ENCODE data around the gene TRPC6.

The TRPC6 gene

GRCh38 chr11:101583251-101584128 lies at the start of gene TRPC6:
Gene TRPC6 (minus strand): TSS chr11:101584007. CDS start chr11:101583503, 504 bp downstream.
- DNase-seq: no peak

GRCh38 chr11:101620026-101620425 lies 36.2 kb upstream of the TRPC6 start:
- DNase-seq: no peak

- DNase-seq: no peak
Measured at GRCh38 chr11:101618709-101619108, 34.9 kb upstream of the TRPC6 start.

- DNase-seq: no peak
Measured at GRCh38 chr11:101617735-101618332, 34.0 kb upstream of the TRPC6 start.

GRCh38 chr11:101612481-101612880 lies 28.7 kb upstream of the TRPC6 start:
- DNase-seq: no peak

- DNase-seq: no peak
Measured at GRCh38 chr11:101600924-101601323, 17.1 kb upstream of the TRPC6 start.

- no peak for DNase-seq
Measured at GRCh38 chr11:101586965-101587364, 3.2 kb upstream of the TRPC6 start.

- DNase-seq: no peak
Measured at GRCh38 chr11:101584655-101585054, 848 bp upstream of the TRPC6 start.

- no peak for DNase-seq
Measured at GRCh38 chr11:101584129-101584515, 315 bp upstream of the TRPC6 start.

GRCh38 chr11:101582989-101583250 lies 887 bp downstream of the TRPC6 start:
- DNase-seq: no peak

- DNase-seq: no peak
Measured at GRCh38 chr11:101582236-101582988, 1.4 kb downstream of the TRPC6 start.

- no peak for DNase-seq
Measured at GRCh38 chr11:101577461-101577860, 6.3 kb downstream of the TRPC6 start.

GRCh38 chr11:101576456-101576855 lies 7.4 kb downstream of the TRPC6 start:
- DNase-seq: no peak

- DNase-seq: no peak
Measured at GRCh38 chr11:101574886-101575285, 8.9 kb downstream of the TRPC6 start.

GRCh38 chr11:101567071-101567470 lies 16.7 kb downstream of the TRPC6 start:
- no peak for DNase-seq

GRCh38 chr11:101566626-101567025 lies 17.2 kb downstream of the TRPC6 start:
- no peak for DNase-seq

GRCh38 chr11:101563166-101563565 lies 20.6 kb downstream of the TRPC6 start:
- DNase-seq: no peak

GRCh38 chr11:101555366-101555765 lies 28.4 kb downstream of the TRPC6 start:
- no peak for DNase-seq

- DNase-seq: no peak
Measured at GRCh38 chr11:101553891-101554292, 29.9 kb downstream of the TRPC6 start.

GRCh38 chr11:101552888-101553287 lies 30.9 kb downstream of the TRPC6 start:
- DNase-seq: no peak

GRCh38 chr11:101528541-101528940 lies 55.3 kb downstream of the TRPC6 start:
- no peak for DNase-seq

- no peak for DNase-seq
Measured at GRCh38 chr11:101523634-101524260, 60.1 kb downstream of the TRPC6 start.

- DNase-seq: no peak
Measured at GRCh38 chr11:101523193-101523592, 60.6 kb downstream of the TRPC6 start.

- DNase-seq: no peak
Measured at GRCh38 chr11:101521821-101522220, 62.0 kb downstream of the TRPC6 start.

Measured in KG1 (cell line).